HepG2 (cell line): ENCODE measurements around the gene KRTAP10-5. TPM values are rescaled to one million over a fixed set of nuclear protein-coding genes. Genes with fewer than 3 reads are reported as not detected.

Experiments used
- ARID2 ChIP-seq: sonication (generic); formaldehyde crosslinking; IDR thresholded peaks from 2 replicates; pipeline ENCODE4 v1.8.1; 2022; ENCODE audit warnings: mild to moderate bottlenecking, missing genetic modification reagents, borderline replicate concordance
- BRD4 ChIP-seq: sonication (generic); formaldehyde crosslinking; IDR thresholded peaks from 2 replicates; pipeline ENCODE4 v1.4.0; 2020; ENCODE audit warnings: missing genetic modification reagents
- CBX5 ChIP-seq: sonication (generic); formaldehyde crosslinking; IDR thresholded peaks from 2 replicates; pipeline ENCODE4 v1.4.0; 2020; ENCODE audit warnings: missing genetic modification reagents, borderline replicate concordance
- DPF2 ChIP-seq: sonication (generic); formaldehyde crosslinking; IDR thresholded peaks from 2 replicates; pipeline ENCODE4 v1.4.0; 2020; ENCODE audit warnings: mild to moderate bottlenecking, low read depth, missing genetic modification reagents, borderline replicate concordance
- GABPA ChIP-seq, 2 experiments: IDR thresholded peaks; 2 replicates each; pipeline ENCODE4 v1.6.1; 2011 to 2016; ENCODE audit warnings: low read depth in 2 of 2, low read length in 1 of 2, missing biosample characterization in 1 of 2, missing genetic modification characterization in 1 of 2
- GATAD1 ChIP-seq: IDR thresholded peaks from 2 replicates; pipeline ENCODE4 v1.6.1; 2016; ENCODE audit warnings: missing genetic modification reagents, missing compliant biosample characterization
- NONO ChIP-seq, 2 experiments: fragments of 450-650 bp in 1 of 2; sonication (generic) in 1 of 2; formaldehyde crosslinking in 1 of 2; IDR thresholded peaks in 1 of 2; conservative IDR thresholded peaks in 1 of 2; 2 replicates each; pipeline versions ENCODE4 v1.6.1 to v1.8.0; 2017 to 2022; ENCODE audit warnings: mild to moderate bottlenecking in 1 of 2, missing genetic modification reagents in 1 of 2, moderate library complexity in 1 of 2
- ONECUT2 ChIP-seq: sonication (generic); formaldehyde crosslinking; IDR thresholded peaks from 2 replicates; pipeline ENCODE4 v1.4.0; 2020; ENCODE audit warnings: missing genetic modification reagents
- PCBP1 ChIP-seq: fragments of 200-400 bp; formaldehyde crosslinking; IDR thresholded peaks from 2 replicates; pipeline ENCODE4 v1.6.1; 2017; ENCODE audit warnings: mild to moderate bottlenecking, low read depth, low read length, borderline replicate concordance
- SP2 ChIP-seq: sonication (generic); formaldehyde crosslinking; IDR thresholded peaks from 2 replicates; pipeline ENCODE4 v1.5.1; 2020; ENCODE audit warnings: mild to moderate bottlenecking, missing genetic modification reagents
- TEAD3 ChIP-seq: optimal IDR thresholded peaks from 2 replicates; pipeline ENCODE3; 2016; ENCODE audit warnings: borderline replicate concordance
- ZNF124 ChIP-seq: sonication (generic); formaldehyde crosslinking; IDR thresholded peaks from 2 replicates; pipeline ENCODE4 v1.4.0; 2020; ENCODE audit warnings: missing genetic modification reagents
- ZNF530 ChIP-seq: sonication (generic); formaldehyde crosslinking; IDR thresholded peaks from 2 replicates; pipeline ENCODE4 v1.5.0; 2020; ENCODE audit warnings: low read depth, mild to moderate bottlenecking, missing genetic modification reagents
- ZNF562 ChIP-seq: sonication (generic); formaldehyde crosslinking; IDR thresholded peaks from 2 replicates; pipeline ENCODE4 v1.8.0; 2022; ENCODE audit warnings: missing genetic modification reagents, borderline replicate concordance
- ZNF724P ChIP-seq: sonication (generic); formaldehyde crosslinking; IDR thresholded peaks from 2 replicates; pipeline ENCODE4 v1.8.0; 2022; ENCODE audit warnings: missing genetic modification reagents, borderline replicate concordance
- ZSCAN31 ChIP-seq: sonication (generic); formaldehyde crosslinking; IDR thresholded peaks from 2 replicates; pipeline ENCODE4 v1.5.0; 2020; ENCODE audit warnings: low read depth, mild to moderate bottlenecking, missing genetic modification reagents
- polyA plus RNA-seq, 8 experiments: library from polyadenylated mRNA; depleted of rRNA in 3 of 8; stranded (reverse) in 7 of 8; unstranded in 1 of 8; fragments of >200 nt; fragmentation: Illumina TruSeq in 4 of 8; extraction: Trizol in 4 of 8; gene quantifications; 2 replicates each; pipeline versions ENCODE4 v1.2.1 to v1.2.3, GENCODE V29; 2011 to 2016; ENCODE audit warnings: low read depth in 4 of 8, missing spikeins in 1 of 8, mixed read lengths in 1 of 8; ENCODE audit not compliant: insufficient read depth in 1 of 8
- total RNA-seq, 5 experiments: library from RNA; depleted of rRNA; stranded (reverse); fragments of >200 nt; fragmentation: Illumina TruSeq; extraction: Trizol; gene quantifications; 2 replicates each; pipeline ENCODE4 v1.2.3, GENCODE V29; 2016; ENCODE audit warnings: low read depth in 1 of 5
- TF ChIP-seq, protein P1 (sequence below): sonication (generic); formaldehyde crosslinking; IDR thresholded peaks from 2 replicates; pipeline ENCODE4 v1.9.0; 2021; ENCODE audit warnings: missing genetic modification reagents, mild to moderate bottlenecking, borderline replicate concordance
- TF ChIP-seq, protein P2 (sequence below): sonication (generic); formaldehyde crosslinking; IDR thresholded peaks from 2 replicates; pipeline ENCODE4 v1.5.0; 2020; ENCODE audit warnings: missing genetic modification reagents
- TF ChIP-seq, protein P3 (sequence below): sonication (generic); formaldehyde crosslinking; IDR thresholded peaks from 2 replicates; pipeline ENCODE4 v1.8.0; 2022; ENCODE audit warnings: mild to moderate bottlenecking, missing genetic modification reagents
- TF ChIP-seq, protein P4 (sequence below): sonication (generic); formaldehyde crosslinking; IDR thresholded peaks from 2 replicates; pipeline ENCODE4 v1.5.1; 2020; ENCODE audit warnings: mild to moderate bottlenecking, missing genetic modification reagents, borderline replicate concordance
- TF ChIP-seq, protein P5 (sequence below): sonication (generic); formaldehyde crosslinking; IDR thresholded peaks from 2 replicates; pipeline ENCODE4 v1.4.0; 2020; ENCODE audit warnings: missing genetic modification reagents

Gene KRTAP10-5
- total and polyA plus RNA-seq, 2 of the 13 experiments (the other 11 are each of a cell fraction or from before 2014, with no cell fraction given), result not detected

DNA sequence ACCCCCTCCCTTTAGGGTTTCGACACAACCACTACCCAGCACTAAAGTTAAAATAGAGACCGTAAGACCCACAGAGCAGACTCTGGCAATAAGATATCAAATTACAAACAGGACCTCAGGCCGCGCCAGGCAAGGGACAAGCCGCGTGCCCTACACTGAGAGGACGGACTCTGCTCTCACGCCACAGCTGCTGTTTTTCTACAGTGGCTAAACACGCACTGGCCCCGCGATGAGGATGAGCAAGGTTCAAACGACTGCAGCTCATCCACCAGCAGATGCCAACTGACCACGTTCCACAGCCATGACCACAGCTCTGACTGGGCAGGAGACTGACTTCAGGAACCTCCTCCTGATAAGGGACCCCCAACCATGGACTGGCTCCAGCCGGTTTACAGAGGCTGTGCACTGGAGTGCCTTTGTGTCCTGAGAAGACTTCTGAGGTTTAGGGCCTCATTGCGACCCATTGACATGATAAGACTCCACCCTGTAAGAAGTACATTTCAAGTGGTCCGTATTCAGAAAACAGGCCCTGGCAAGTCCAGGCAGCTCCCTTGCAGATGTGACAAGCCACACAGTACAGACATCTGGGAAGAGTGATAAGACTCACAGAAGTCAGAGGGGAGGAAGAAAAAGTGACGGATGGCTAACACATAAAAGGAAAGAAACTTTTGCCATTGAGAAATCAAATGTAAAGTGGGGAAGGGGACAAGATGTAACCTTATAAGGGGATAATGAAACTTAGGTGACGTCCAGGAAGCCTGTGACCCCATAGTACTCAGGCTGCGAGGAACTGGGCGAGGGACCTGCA, 13.4 kb upstream of the KRTAP10-5 start (continued):
- TF ChIP-seq, protein P1, sequence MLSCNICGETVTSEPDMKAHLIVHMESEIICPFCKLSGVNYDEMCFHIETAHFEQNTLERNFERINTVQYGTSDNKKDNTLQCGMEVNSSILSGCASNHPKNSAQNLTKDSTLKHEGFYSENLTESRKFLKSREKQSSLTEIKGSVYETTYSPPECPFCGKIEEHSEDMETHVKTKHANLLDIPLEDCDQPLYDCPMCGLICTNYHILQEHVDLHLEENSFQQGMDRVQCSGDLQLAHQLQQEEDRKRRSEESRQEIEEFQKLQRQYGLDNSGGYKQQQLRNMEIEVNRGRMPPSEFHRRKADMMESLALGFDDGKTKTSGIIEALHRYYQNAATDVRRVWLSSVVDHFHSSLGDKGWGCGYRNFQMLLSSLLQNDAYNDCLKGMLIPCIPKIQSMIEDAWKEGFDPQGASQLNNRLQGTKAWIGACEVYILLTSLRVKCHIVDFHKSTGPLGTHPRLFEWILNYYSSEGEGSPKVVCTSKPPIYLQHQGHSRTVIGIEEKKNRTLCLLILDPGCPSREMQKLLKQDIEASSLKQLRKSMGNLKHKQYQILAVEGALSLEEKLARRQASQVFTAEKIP (CRISPR knock-in tag), result no peak
- TF ChIP-seq TEAD3 (CRISPR knock-in tag), result peak; percentile 81
- no peak for TF ChIP-seq ZNF124
- no peak for TF ChIP-seq ZNF530
- peak; percentile 73 for TF ChIP-seq ZSCAN31 (CRISPR knock-in tag)
- no peak for TF ChIP-seq NONO (IDR thresholded peaks at IDR 0.05)
- peak; percentile 83 for TF ChIP-seq NONO (CRISPR knock-in tag; conservative IDR thresholded peaks at IDR 0.05)
- TF ChIP-seq CBX5, result peak; percentile 79; the same call in 1 of the 2 replicates
- TF ChIP-seq, protein P2, sequence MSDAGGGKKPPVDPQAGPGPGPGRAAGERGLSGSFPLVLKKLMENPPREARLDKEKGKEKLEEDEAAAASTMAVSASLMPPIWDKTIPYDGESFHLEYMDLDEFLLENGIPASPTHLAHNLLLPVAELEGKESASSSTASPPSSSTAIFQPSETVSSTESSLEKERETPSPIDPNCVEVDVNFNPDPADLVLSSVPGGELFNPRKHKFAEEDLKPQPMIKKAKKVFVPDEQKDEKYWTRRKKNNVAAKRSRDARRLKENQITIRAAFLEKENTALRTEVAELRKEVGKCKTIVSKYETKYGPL (CRISPR knock-in tag), result no peak
- TF ChIP-seq ONECUT2, result no peak
- peak; percentile 21; the same call in 1 of the 2 replicates for TF ChIP-seq SP2 (CRISPR knock-in tag)
- peak; percentile 46; the same call in 1 of the 2 replicates for TF ChIP-seq GATAD1 (CRISPR knock-in tag)
- peak; percentile 40; the same call in 1 of the 2 replicates for TF ChIP-seq DPF2 (CRISPR knock-in tag)
- TF ChIP-seq BRD4 (CRISPR knock-in tag), result peak; percentile 56; the same call in 1 of the 2 replicates
- TF ChIP-seq, protein P3, sequence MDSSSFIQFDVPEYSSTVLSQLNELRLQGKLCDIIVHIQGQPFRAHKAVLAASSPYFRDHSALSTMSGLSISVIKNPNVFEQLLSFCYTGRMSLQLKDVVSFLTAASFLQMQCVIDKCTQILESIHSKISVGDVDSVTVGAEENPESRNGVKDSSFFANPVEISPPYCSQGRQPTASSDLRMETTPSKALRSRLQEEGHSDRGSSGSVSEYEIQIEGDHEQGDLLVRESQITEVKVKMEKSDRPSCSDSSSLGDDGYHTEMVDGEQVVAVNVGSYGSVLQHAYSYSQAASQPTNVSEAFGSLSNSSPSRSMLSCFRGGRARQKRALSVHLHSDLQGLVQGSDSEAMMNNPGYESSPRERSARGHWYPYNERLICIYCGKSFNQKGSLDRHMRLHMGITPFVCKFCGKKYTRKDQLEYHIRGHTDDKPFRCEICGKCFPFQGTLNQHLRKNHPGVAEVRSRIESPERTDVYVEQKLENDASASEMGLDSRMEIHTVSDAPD (CRISPR knock-in tag), result 0 out of 2 replicates have a peak, but pooled peaks have one; percentile 48
- TF ChIP-seq, protein P4, sequence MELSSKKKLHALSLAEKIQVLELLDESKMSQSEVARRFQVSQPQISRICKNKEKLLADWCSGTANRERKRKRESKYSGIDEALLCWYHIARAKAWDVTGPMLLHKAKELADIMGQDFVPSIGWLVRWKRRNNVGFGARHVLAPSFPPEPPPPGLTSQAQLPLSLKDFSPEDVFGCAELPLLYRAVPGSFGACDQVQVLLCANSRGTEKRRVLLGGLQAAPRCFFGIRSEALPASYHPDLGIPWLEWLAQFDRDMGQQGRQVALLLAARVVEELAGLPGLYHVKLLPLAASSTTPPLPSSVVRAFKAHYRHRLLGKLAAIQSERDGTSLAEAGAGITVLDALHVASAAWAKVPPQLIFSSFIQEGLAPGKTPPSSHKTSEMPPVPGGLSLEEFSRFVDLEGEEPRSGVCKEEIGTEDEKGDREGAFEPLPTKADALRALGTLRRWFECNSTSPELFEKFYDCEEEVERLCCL, result no peak
- TF ChIP-seq ARID2 (CRISPR knock-in tag), result no peak
- no peak for TF ChIP-seq PCBP1
- no peak for TF ChIP-seq GABPA (IDR thresholded peaks at IDR 0.05; ENCODE audit: low read depth, low read length)
- TF ChIP-seq GABPA (CRISPR knock-in tag; IDR thresholded peaks at IDR 0.05; ENCODE audit: low read depth), result peak; percentile 46; the same call in 1 of the 2 replicates
- no peak for TF ChIP-seq ZNF562 (CRISPR knock-in tag)
- TF ChIP-seq, protein P5, sequence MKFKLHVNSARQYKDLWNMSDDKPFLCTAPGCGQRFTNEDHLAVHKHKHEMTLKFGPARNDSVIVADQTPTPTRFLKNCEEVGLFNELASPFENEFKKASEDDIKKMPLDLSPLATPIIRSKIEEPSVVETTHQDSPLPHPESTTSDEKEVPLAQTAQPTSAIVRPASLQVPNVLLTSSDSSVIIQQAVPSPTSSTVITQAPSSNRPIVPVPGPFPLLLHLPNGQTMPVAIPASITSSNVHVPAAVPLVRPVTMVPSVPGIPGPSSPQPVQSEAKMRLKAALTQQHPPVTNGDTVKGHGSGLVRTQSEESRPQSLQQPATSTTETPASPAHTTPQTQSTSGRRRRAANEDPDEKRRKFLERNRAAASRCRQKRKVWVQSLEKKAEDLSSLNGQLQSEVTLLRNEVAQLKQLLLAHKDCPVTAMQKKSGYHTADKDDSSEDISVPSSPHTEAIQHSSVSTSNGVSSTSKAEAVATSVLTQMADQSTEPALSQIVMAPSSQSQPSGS (CRISPR knock-in tag), result peak; percentile 64; the same call in 1 of the 2 replicates
- TF ChIP-seq ZNF724P, result peak; percentile 91
